HG03139 (cell line): ENCODE measurements around the gene CDC42EP3.
A peak's percentile ranks its signal among the peaks of the same experiment; 100 is the strongest.

Source experiments
- ATAC-seq: cut with Tn5 transposase; IDR thresholded peaks from one replicate; pipeline ENCODE4 v1.9.1; 2021; ENCODE audit not compliant: unreplicated experiment

The CDC42EP3 gene

DNA sequence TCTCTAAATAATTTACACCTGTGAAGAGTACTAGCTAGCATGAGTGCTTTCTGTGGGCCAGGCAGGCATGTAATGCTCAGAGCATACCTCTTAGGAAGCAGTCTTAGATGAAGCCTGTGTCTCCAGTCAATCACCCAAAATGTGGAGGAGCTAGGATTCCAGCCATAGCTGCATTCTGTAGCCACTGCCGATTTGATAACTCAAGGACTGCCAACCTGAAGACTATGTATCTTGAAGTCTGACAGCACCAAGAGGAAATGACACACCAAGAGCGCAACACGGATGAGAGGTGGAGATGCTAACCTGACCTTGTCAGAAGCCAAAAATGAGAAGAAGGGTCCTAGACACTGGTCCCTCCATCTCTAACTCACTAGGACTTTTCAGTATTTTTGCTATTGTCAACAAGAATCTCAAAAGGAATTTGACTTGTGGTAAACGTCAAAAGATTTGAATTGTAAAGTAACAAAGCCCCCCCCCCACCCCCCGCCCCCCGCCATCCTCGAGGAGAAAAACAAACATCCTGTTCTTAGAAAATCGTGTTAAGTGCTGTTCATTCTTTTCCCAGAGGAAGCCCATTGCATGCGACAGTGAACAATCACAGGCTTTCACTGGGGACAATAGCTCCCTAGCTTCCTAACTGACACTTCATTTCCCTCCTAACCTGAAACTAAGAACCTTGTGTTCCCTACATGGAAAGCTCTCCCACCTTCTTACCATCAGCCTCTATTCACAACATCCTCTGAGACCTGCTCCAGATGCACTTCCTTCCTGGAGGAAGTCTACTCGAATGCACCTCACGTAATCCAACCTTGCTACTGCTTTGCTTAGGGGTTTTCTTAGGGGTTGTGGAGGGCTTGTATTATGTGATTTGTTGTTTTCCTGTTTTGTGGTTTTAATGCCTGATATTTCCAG, 14.7 kb downstream of the CDC42EP3 start:
- ATAC-seq: no peak

DNA sequence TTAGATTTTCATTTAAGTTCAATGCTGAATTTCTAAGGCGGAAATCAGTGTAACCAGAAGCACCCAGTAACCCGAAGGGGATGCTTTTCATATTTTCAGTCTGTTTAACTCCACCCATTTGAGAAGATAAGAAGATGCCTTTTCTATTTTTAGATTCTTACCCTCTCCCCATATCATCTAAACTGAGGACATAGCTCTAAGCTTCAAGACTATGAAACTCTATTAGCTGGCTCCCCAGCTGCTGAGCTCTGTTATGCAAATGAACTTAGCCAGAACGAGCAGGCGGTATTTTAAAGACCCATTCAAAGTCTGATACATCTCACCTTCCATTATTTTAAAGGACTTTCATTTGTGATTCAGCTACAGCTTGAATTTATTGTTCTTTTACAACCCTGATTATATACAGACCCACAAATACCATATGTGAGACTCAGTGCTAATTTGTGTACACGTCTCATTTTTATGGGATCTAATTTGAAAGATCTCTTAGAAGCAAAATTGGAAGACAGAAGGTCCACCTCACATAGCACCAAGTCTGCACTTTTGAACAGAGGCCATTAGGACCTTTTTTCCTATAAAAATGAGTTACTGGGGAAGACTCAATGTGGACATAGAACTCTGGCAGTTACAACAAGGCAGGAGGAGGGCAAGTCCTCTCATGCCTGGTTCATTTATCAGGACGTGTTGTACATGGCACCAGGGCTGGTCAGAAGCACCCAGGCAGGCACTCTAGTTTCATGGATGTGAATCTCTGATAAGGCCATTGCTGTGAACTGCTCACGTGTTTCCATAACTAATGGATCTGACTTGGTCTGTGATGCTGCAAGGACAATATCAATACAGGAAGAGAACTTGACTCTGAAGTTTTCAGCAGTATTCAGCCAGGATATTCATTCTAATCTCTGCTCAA, 16.3 kb downstream of the CDC42EP3 start:
- peak; percentile 76 for ATAC-seq

DNA sequence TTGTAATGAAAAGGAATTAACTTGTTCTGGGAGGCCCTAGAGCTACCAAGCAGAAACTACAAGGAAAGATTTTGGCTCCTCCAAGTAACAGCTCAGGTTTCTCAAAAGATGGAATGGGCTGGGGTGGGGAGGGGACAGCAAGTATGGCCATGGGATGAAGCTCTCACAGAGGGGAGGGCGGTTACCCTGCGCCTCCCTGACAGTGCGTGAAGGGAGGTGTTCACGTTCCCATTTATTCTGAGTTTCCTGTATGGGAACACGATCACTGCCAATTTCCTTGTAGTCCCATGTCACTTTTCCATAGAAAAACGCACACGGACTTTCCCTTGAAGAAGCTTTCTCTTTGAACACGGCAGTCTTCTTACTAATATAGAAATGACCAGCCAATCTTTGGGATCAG, 17.0 kb downstream of the CDC42EP3 start:
- no peak for ATAC-seq

DNA sequence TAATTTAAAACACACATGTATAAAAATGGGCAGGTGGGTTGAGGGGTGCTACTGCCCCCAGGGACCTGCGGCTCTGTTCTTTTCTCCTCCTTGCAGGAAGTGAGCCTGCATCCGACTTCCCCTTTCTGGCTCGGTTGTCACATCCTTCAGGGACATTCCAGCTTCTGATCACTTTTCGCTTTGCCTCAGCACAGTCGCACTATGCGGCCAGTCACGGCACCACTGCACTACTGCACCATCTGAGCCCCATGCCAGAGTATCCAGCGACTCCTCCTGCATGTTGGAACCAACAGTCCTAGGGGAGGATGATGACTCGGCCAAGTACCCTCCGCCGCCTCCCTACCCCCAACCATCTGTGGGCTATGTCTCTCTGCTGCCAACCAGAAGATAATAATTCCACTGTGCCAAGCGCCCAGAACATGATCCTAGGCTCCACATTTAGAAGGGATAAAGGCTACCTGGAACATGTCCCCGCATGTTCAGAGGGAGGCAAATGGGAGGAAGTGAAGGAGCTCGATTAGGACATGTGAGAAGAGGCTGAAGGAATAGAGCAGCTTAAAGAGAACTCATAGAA, 17.6 kb downstream of the CDC42EP3 start:
- peak; percentile 49 for ATAC-seq

DNA sequence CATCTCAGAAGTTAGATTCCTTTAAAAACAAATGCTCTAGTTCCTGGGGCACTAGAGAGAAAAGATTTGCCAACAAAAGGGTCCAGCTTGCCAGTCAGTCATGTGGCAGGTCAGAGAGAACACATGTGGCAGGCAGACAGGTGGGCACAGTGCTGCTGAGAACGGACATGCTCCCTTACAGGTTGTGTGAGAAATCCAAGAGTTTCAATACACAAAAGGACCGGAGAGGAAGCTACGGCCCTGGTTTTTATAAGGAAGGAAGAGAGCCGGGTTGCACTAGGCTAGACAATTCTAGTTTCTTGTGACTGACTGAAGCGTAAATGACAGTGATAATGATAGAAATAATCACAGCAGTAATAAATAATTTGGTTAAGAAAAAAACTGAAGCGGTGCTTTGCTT, 18.3 kb downstream of the CDC42EP3 start:
- ATAC-seq: no peak

DNA sequence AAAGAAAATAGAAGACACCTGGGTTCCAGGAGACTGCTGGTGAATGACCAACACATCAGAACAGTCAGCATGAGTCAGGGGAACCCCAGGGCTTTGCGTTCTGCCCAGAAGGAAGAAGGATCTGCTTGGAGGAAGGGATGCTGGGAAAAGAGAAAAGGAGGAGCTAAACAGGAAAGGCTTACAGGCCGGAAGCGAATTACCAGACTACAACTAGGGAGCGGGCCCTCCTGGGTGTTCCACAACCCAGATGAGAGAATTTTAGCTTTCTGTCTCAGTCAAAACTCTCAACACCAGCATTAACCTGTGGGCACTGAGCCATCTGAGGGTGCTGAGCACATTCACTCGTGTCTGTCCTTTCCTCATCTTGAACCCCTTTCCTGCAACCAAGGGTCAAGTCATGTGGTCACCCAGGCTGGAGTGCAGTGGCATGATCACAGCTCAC, 19.2 kb downstream of the CDC42EP3 start:
- no peak for ATAC-seq

DNA sequence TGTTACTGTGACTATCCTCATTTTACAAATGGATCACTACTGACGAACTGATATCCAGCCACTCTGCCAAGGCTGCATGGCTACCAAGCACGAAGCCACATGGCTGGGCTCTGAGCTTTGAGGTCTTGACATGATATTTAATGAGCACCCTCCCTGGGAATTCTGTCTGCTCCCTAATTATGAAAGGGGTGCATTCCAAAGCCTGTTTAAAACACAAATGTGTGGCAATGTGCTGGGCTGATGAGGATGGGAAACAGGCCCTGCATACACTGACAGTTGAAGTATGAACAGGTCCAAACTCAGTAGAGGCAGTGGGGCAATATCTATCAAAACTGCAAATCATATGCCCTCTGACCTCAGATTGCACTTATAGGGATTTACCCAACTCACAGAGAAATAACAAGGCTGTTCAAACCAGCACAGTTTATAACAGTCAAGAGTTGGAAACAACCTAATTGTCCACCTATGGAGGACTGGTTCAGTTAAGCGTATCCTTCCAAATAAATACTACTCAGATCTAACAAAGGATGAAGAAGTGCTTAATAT, 20.8 kb downstream of the CDC42EP3 start:
- ATAC-seq: no peak

DNA sequence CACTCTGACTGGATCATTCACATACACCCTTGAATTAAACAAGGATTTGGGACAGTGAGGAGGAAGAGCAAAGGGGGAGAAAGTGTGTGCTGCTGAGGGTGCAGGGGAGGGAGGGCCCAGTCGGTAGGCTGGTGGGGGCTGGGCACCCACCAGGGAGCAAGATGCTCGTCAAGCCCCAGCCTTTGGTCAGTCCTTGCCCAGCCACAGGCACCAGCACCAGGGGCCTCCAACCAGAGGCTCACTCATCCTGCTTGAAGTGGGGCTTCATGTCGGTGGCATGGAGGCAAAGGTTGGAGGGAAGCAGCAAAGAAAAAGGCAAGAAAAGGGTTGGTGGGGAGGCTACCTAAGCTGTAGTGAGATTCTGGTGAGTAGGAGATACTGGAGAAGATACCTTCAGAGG, 21.9 kb downstream of the CDC42EP3 start:
- no peak for ATAC-seq

DNA sequence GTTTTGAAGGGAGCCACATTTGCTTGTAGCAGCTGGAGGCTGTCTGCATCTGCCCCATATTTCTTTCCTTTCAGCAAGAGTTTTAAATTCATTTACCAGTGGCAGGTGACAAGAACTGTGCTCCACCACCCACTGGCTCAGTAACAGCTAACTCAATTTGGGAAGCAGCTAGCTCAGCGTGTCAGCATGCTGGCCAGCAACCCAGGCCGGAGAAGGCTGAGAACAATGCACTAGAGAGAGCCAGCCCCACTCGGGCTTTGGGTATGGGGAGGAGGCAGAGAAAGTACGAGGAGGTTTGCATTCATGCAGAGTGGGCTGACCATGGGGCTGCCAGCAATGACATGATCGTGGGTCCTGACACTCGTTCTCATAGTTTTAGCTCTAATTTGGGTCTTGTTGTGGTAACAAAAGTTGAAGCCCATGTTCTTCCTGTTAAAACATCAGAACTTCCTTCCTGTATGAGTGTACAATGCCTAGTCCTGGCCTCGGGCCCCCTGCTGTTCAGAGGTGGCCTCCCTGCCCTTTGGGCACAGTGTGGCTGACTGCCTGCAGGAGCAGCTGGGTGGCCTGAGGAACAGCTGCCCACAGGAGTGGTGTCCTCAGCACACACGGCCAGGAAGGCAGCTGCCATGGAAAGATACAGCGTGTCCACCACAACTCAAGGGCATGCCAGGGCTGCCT, 23.0 kb downstream of the CDC42EP3 start:
- no peak for ATAC-seq

DNA sequence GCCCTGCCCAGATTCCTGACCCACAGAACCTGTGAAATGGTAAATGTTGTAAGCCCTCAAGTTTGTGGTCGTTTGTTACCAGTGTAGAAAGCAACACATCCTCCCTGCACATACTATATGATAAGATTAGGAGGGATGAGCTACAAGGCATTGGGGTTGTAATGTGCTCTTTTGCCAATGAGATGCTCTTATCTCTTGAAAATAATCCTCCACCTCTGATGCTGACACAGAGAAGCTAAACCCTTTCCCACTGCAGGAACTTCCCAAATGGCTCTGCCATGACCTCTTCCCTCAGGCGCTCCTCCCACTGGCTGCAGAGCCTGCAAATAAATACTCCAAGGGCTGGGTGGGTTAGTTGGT, 23.5 kb downstream of the CDC42EP3 start:
- ATAC-seq: no peak

DNA sequence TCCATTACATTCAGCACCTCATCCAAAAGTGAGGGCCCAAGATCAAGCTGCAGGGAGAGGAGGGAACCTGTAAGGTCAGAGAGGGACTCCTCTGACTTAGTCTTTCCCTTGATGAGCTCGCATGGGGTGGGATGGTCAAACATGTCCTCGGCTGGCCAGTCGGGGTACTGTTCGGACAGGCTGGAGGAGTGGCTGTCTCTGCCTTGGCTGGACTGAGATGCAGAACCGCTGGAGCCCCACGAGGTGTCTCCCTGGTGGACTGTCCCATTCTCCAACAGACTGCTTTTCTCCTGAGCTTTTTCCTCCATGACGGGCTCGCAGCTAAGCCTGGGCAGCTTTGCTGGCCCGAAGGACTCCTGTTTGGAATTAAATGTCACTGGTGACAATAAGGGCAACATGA, 25.6 kb downstream of the CDC42EP3 start:
- ATAC-seq: no peak

DNA sequence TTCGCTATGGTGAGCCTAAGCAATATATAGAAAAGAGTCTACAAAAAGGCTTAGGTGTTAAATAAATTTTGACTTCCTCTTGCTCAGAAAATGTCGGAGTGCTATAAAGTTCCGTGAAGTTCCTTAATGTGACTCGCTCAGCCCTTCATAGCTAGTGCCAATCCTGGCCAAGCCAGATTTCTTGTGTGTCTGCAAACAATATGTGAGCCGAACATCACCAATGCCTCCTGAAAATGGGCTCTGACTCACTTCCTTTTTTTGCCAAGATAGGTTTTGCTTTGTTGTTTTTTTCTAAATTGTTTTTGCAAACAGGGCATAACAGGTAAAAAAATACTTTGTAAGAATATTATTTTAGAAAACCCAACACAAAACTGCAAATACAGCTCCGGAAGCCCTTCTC, 26.1 kb downstream of the CDC42EP3 start:
- ATAC-seq: no peak

DNA sequence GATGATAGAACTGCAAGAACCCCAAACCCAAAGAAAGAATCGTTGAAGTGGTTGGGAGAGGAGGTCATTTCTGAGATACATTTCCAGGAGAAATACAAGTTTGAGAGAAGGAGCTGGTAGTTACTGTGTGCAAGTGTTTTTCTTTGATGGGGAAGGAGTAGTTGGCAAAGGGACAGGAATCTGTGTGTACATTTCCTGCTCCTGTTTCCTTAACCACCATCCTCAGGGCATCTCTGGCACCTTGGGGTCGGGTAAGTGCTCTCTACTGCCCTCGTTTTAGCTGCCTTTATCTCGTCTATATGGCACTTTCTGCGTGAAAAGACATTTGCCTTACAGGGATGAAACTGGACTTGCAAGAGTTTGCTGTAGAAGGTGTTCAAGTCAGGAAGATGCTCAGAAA, 27.3 kb downstream of the CDC42EP3 start:
- no peak for ATAC-seq

DNA sequence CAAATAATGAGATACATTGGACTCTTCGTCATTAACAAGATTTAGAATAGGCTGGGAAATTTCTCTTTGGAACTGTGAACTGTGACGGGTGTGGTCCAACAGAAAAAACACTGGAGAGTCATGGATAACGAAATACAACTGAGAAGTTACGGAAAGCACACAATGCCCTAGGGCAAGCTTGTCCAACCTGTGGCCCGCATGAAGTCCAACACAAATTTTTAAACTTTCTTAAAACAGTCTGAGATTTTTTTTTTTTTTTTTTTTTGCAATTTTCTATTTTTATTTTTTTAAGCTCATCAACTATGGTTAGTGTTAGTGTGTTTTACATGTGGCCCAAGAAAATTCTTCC, 27.7 kb downstream of the CDC42EP3 start:
- ATAC-seq: no peak

DNA sequence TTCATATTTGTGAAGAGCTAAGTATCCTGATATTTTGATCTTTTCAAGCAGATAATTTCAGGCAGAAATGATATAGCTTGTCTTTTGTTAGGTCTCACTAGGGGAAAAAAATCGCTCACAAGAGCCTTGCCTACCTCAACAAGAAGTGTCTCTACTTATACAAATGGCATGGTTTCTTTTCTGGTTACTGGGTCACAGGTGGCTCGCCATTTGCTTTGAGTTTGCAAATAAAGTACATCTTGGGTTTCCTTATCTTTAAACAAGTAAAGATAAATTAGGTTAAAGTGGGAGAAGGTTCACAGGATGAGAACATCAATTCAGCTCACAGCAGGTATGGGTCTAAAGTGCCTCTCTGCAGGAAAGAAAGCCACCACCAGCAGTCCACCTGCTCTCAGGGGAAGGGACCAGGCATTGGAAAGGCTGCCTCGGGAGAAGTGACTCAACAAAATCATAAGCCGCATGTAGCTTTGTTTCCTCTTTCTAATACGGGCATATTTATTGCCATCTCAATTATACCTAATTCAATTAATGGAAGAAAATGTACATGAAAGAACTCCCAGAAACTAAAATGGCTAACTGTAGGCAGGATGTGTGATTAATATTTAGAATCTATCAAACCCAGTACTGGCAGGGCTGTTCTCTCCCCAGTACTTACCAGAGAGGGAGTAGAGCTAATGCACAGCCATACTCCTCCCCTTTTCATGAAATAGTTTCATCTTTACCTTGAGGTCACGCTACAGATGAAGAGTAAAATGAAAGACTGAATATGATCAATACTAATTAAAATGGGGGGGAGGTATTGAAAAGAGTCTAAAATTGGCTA, 28.3 kb downstream of the CDC42EP3 start:
- no peak for ATAC-seq

DNA sequence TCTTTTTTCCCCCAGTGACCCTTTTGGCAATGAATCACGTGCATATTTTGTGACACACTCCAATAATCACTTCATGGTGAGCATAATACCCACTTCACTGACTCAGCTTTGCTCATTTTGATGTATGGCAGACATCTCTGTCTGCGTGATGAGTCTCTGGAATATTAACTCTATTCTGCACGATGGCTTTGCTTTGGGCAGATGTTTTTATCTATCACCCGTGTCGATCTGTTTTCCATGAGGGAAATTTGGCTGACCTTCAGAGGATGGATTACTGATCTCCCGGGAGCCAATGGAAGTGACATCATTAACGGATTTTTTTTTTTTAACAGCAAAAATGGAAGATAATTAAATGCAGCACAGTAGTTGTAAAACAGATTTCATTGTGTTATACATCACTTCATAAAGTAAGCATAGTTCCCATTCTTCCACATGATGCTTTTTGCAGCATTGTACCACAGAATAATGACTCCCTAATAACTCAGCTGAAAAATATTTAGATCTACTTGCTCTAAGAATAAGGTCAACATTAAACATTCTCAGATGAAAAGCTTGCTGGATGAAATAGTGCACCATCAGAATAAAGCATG, 29.8 kb downstream of the CDC42EP3 start:
- ATAC-seq: no peak

DNA sequence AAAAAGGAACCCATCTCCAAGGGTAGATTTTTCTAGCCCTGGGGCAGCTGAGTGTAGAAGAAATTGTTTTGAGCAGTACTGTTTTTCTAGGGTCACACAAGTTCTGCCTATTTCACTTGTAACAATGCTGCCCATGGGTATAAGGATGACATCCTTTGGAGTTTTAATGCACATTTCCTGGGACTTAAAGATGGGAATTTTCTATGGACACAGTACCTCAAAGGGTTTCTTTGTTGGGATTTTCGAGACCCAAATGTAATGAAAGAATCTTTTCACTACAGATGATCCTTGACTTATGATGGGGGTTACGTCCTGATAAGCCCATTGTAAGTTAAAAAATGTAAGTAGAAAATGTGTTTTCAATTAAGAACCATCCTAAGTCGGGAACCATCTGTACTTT, 31.8 kb downstream of the CDC42EP3 start:
- no peak for ATAC-seq

DNA sequence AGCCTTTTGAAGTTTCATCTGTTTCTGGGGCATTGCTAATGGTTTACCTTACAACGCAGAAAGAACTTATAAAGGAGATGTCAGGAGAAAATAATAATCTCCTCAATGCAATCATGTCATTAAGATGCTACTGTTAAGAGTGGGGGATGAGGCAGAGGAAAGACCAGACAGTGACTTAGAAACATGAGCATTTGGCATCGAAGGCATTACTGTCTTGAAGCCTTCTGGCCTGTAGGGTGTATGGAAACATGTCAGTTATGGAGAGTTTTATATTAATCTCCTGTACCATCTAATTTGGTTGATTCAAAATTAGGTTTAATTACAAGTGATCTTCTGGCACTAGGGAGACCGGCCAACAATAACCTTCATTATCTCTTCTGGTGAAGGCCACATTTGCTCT, 32.5 kb downstream of the CDC42EP3 start:
- no peak for ATAC-seq

DNA sequence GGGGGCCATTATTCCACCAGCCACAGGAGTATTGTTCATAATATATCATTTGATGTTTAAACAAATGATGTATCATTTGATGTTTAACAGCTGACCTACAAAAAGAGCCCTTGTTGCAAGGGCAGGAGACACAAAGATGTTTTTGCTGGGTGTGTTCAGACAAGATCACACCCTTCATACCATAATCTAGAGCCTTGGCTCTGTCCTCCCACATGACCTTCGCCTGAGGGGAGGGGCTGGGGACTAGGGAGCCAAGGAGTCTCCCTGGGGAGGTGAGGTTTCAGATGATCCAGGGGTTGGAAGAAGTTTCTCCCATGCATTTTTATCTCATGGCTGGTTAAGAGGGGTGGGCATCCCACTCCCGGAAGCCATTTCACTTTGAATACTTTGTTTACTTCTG, 33.5 kb downstream of the CDC42EP3 start:
- no peak for ATAC-seq
